Lower leg skin (tissue), 4 donors: ENCODE results near the gene TMSB15B. TPM values are rescaled to one million over a fixed set of nuclear protein-coding genes. Genes with fewer than 3 reads are reported as not detected.
"Not testable (repeated sequence)": the region's sequence is repeated elsewhere in the genome, so short reads cannot be mapped to it uniquely, and the experiment has no call there.

Source experiments
- DNase-seq, 2 donors: peaks; one replicate each; pipeline ENCODE4 v3.0.0-alpha.2; 2019; ENCODE audit warnings: low spot score in 2 of 2
- H3K4me3 ChIP-seq: fragments of 200-600 bp; sonication (generic); 2 replicates; pipeline ENCODE4 v1.5.1; 2017; ENCODE audit warnings: mild to moderate bottlenecking, low read depth; ENCODE audit not compliant: poor library complexity, severe bottlenecking
- CTCF ChIP-seq, 3 donors: fragments of 450-650 bp; IDR thresholded peaks; one replicate each; pipeline ENCODE4 v1.5.1; 2016; ENCODE audit warnings: antibody characterized with exemption in 3 of 3, mild to moderate bottlenecking in 3 of 3, moderate library complexity in 2 of 3
- POLR2A ChIP-seq, 2 donors: fragments of 450-650 bp; IDR thresholded peaks; one replicate each; pipeline ENCODE4 v1.6.1; 2016 to 2017; ENCODE audit warnings: antibody characterized with exemption in 2 of 2, mild to moderate bottlenecking in 1 of 2, moderate library complexity in 1 of 2
- WGBS, 2 donors: methylation state at CpG; one replicate each; pipeline ENCODE4 v1.1.5; 2018; 5-methylcytosine and 5-hydroxymethylcytosine counted together
- intact Hi-C: fragments of 100-400 bp; cut with DNase I; formaldehyde crosslinking; loops from one replicate; pipeline ENCODE4 v1.15.0; 2023; ENCODE audit warnings: low total_unique reads
- total RNA-seq, 4 donors: library from RNA; depleted of rRNA; stranded (reverse); fragments of >200 nt; gene quantifications; one replicate each; pipeline ENCODE4 v1.1.0, GENCODE V29; 2016

The TMSB15B gene
- 10 to 100 TPM in 1 of 4 donors, 1 to 10 TPM in 2, not detected in 1; 1.1 to 12.1 (median 2.9) TPM for total RNA-seq

DNA sequence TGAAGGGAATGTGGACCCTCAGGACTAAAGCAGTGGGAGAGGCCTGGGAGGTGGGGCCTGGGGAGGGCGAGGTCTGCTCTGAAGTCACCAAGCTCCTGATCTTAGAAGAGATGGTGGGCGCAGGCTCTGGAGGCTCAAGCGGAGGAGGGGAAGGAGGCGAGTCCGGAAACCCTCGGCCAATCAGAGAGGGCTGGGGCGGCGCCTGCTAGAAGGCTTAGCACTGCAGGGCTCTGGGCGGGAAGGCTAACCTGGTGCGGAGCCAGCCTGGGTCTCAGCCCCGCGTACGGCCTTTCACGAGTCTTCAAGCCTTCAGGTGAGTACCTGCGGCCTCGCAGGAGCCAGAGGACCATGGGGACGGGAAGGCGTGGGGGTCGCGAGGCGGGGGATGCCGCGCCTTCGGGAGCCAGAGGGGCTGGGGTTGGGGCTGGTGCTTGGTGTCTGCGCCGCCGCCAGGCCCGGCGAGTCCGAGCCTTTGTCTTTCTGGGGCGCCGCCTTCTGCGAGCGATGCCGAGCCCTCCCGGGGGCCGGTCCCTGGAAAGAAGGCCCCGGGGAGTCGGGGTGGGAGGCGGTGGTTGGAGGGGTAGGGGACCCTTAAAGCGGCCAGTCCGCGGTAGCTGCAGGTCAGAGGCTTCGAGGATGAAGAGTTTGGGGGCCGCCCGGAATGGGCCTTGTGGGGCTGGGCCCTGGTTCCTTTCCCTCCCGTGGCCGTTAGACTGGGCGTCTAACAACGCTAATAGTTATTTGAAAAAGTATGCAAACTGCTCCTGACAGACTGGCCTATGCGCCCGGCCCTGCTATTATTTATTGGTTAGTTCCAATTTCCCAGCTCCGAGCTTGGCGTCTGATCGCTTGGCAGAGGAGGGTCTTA, at the start of gene TMSB15B:
TMSB15B (plus strand) TSS at position 217 of the 868 bp plus-strand sequence.
- WGBS, 2 donors = no CpG with 5 or more reads among the region's 55 CpGs
- DNase-seq, H3K4me3 ChIP-seq, intact Hi-C loops: not testable (repeated sequence)

- intact Hi-C loops = no loop called here
- TF ChIP-seq POLR2A (IDR thresholded peaks at IDR 0.05) (no peak), CTCF (IDR thresholded peaks at IDR 0.05) (no peak)
- H3K4me3 ChIP-seq = no peak overlapping the region
- no peak for DNase-seq
- 81 to 87% methylated on average over 10 of the region's 10 CpGs for WGBS, 2 donors
These were observed 48.9 kb upstream of the TMSB15B start for GRCh38 chrX:103913356-103914020.

- DNase-seq = peak in 1 of 2 donors; percentile 20
- intact Hi-C loops = no loop called here
- no peak for TF ChIP-seq CTCF (IDR thresholded peaks at IDR 0.05)
- TF ChIP-seq POLR2A (IDR thresholded peaks at IDR 0.05) = no peak
- H3K4me3 ChIP-seq = no peak overlapping the region
- WGBS, 2 donors = 2 to 18% methylated on average over 18 of the region's 18 CpGs
These were observed 44.4 kb upstream of the TMSB15B start for GRCh38 chrX:103918050-103918449.

- peak overlapping the region; percentile 25 for H3K4me3 ChIP-seq
- intact Hi-C loops = no loop called here
- TF ChIP-seq CTCF (IDR thresholded peaks at IDR 0.05) (no peak), POLR2A (IDR thresholded peaks at IDR 0.05) (no peak)
- peak; percentile 27 to 91 for DNase-seq
- WGBS, 2 donors = 0 to 33% methylated on average over 11 to 62 of the region's 64 CpGs
These were observed 43.7 kb upstream of the TMSB15B start for GRCh38 chrX:103918571-103919269.

- 3 to 34% methylated on average over 9 to 10 of the region's 10 CpGs for WGBS, 2 donors
- TF ChIP-seq POLR2A (IDR thresholded peaks at IDR 0.05) = no peak
- TF ChIP-seq CTCF (IDR thresholded peaks at IDR 0.05) = no peak
- no peak for DNase-seq
- H3K4me3 ChIP-seq = peak overlapping the region; percentile 25
- intact Hi-C loops = no loop called here
These were observed 43.2 kb upstream of the TMSB15B start for GRCh38 chrX:103919270-103919637.

- H3K4me3 ChIP-seq, DNase-seq, intact Hi-C loops: not testable (repeated sequence)
- 72 to 88% methylated on average over 3 of the region's 3 CpGs for WGBS, 2 donors
These were observed 41.9 kb upstream of the TMSB15B start for GRCh38 chrX:103920515-103920914.
